A549 (cell line): ENCODE measurements around the gene TRIM37. TPM values are rescaled to one million over a fixed set of nuclear protein-coding genes. Genes with fewer than 3 reads are reported as not detected.

Experiments used
- ATAC-seq, 2 experiments: fragments of 200-7000 bp in 1 of 2; fragments of >200 bp in 1 of 2; cut with Nextera tagmentation in 1 of 2; cut with Tn5 transposase in 1 of 2; 3 replicates each; pipeline versions ENCODE4 v1.8.0 to v1.9.1; 2018 to 2020; ENCODE audit warnings: mild to moderate bottlenecking in 1 of 2, moderate library complexity in 1 of 2
- CTCF ChIA-PET: fragments of 300-600 bp; sonication (Branson Sonifier 250); formaldehyde crosslinking; extraction: SDS; loops from one replicate; lab custom pipeline; 2021; ENCODE audit warnings: antibody characterized with exemption, inconsistent platforms; lab: Yijun Ruan, JAX
- POLR2A ChIA-PET: fragments of 350-600 bp; formaldehyde crosslinking; extraction: SDS; loops from one replicate; lab custom pipeline; 2021; ENCODE audit warnings: antibody characterized with exemption, inconsistent platforms; lab: Yijun Ruan, JAX
- DNase-seq, 2 experiments: peaks; one replicate each; pipeline versions ENCODE4 v3.0.0 to v3.0.0-alpha.2; 2011 to 2016; ENCODE audit warnings: low read depth in 1 of 2, low spot score in 1 of 2
- FAIRE-seq: peaks from 2 replicates; lab custom pipeline; 2011; peaks lifted over from hg19 to GRCh38; lab: Jason Lieb, UNC
- H3K27ac ChIP-seq, 2 experiments: fragments of >200 bp; sonication (Bioruptor Twin); formaldehyde crosslinking; 3 replicates each; pipeline ENCODE4 v1.5.1; 2016 to 2017
- H3K4me1 ChIP-seq: fragments of >200 bp; sonication (Bioruptor Twin); formaldehyde crosslinking; 3 replicates; pipeline ENCODE4 v1.6.1; 2016
- H3K4me2 ChIP-seq: fragments of >200 bp; sonication (Bioruptor Twin); formaldehyde crosslinking; 3 replicates; pipeline ENCODE4 v1.6.1; 2016
- H3K4me3 ChIP-seq: fragments of >200 bp; sonication (Bioruptor Twin); formaldehyde crosslinking; 3 replicates; pipeline ENCODE4 v1.5.1; 2016
- H3K9me3 ChIP-seq: fragments of >200 bp; sonication (Bioruptor Twin); formaldehyde crosslinking; 3 replicates; pipeline ENCODE4 v1.6.1; 2016
- CBX2 ChIP-seq: fragments of 200-600 bp; sonication (generic); IDR thresholded peaks from 2 replicates; pipeline ENCODE4 v1.6.1; 2016; ENCODE audit warnings: low read depth, mild to moderate bottlenecking, borderline replicate concordance
- CHD2 ChIP-seq: fragments of 150-350 bp; IDR thresholded peaks from 2 replicates; pipeline ENCODE4 v1.6.1; 2014; ENCODE audit warnings: low read length; ENCODE audit not compliant: partially characterized antibody
- E2F6 ChIP-seq: IDR thresholded peaks from 2 replicates; pipeline ENCODE4 v1.6.1; 2012; ENCODE audit warnings: low read depth, borderline replicate concordance
- EHF ChIP-seq: fragments of 250-450 bp; sonication (Bioruptor Pico); IDR thresholded peaks from 2 replicates; pipeline ENCODE4 v1.5.0; 2020; ENCODE audit warnings: mild to moderate bottlenecking
- ELK1 ChIP-seq: fragments of 150-350 bp; IDR thresholded peaks from 2 replicates; pipeline ENCODE4 v1.6.1; 2014; ENCODE audit warnings: low read depth, mild to moderate bottlenecking, low read length
- ESRRA ChIP-seq: fragments of 150-350 bp; IDR thresholded peaks from 2 replicates; pipeline ENCODE4 v1.6.1; 2014; ENCODE audit warnings: mild to moderate bottlenecking, low read length, borderline replicate concordance
- HDAC2 ChIP-seq: fragments of 200-600 bp; sonication (generic); IDR thresholded peaks from 2 replicates; pipeline ENCODE4 v1.6.1; 2016
- HEYL ChIP-seq: fragments of 250-450 bp; sonication (Bioruptor Pico); IDR thresholded peaks from 2 replicates; pipeline ENCODE4 v1.8.0; 2021; ENCODE audit warnings: mild to moderate bottlenecking, moderate library complexity
- HMGXB4 ChIP-seq: fragments of 250-450 bp; sonication (Bioruptor Pico); IDR thresholded peaks from 2 replicates; pipeline ENCODE4 v1.5.0; 2021; ENCODE audit warnings: mild to moderate bottlenecking, moderate library complexity, borderline replicate concordance
- HOXA7 ChIP-seq: fragments of 250-450 bp; sonication (Bioruptor Pico); IDR thresholded peaks from 2 replicates; pipeline ENCODE4 v1.5.0; 2020; ENCODE audit warnings: mild to moderate bottlenecking, moderate library complexity
- HOXB5 ChIP-seq: fragments of 250-450 bp; sonication (Bioruptor Pico); IDR thresholded peaks from 2 replicates; pipeline ENCODE4 v1.5.0; 2020; ENCODE audit warnings: mild to moderate bottlenecking, moderate library complexity
- MAX ChIP-seq: IDR thresholded peaks from 2 replicates; pipeline ENCODE4 v1.6.1; 2012
- NFE2L2 ChIP-seq: fragments of 150-350 bp; conservative IDR thresholded peaks from 2 replicates; pipeline ENCODE4 v1.6.1; 2014; ENCODE audit warnings: low read length
- NR3C1 ChIP-seq: fragments of >200 bp; sonication (Bioruptor Twin); formaldehyde crosslinking; IDR thresholded peaks from 3 replicates; pipeline ENCODE4 v1.6.1; 2017
- PBX3 ChIP-seq: IDR thresholded peaks from 2 replicates; pipeline ENCODE4 v1.6.1; 2012
- PHF8 ChIP-seq: fragments of 200-600 bp; sonication (generic); IDR thresholded peaks from 2 replicates; pipeline ENCODE4 v1.6.1; 2016; ENCODE audit warnings: low read depth, mild to moderate bottlenecking, antibody characterized with exemption, moderate library complexity, borderline replicate concordance
- RARB ChIP-seq: fragments of 250-450 bp; sonication (Bioruptor Pico); IDR thresholded peaks from 2 replicates; pipeline ENCODE4 v1.8.0; 2021; ENCODE audit warnings: mild to moderate bottlenecking, moderate library complexity
- RCOR1 ChIP-seq: fragments of 150-350 bp; IDR thresholded peaks from 2 replicates; pipeline ENCODE4 v1.6.1; 2014; ENCODE audit warnings: antibody characterized with exemption, low read length, low read depth
- REST ChIP-seq: fragments of 200-600 bp; sonication (generic); IDR thresholded peaks from 2 replicates; pipeline ENCODE4 v1.6.1; 2016; ENCODE audit warnings: antibody characterized with exemption, mild to moderate bottlenecking, moderate library complexity
- RFX5 ChIP-seq: fragments of 450-650 bp; IDR thresholded peaks from 2 replicates; pipeline ENCODE4 v1.7.1; 2014; ENCODE audit warnings: antibody characterized with exemption, mild to moderate bottlenecking, moderate library complexity
- RNF2 ChIP-seq: fragments of 200-600 bp; sonication (generic); IDR thresholded peaks from 2 replicates; pipeline ENCODE4 v1.6.1; 2016; ENCODE audit warnings: low read depth, mild to moderate bottlenecking, antibody characterized with exemption, moderate library complexity, borderline replicate concordance
- SREBF2 ChIP-seq: fragments of 450-650 bp; IDR thresholded peaks from 2 replicates; pipeline ENCODE4 v1.6.1; 2014; ENCODE audit warnings: mild to moderate bottlenecking, moderate library complexity
- TP53 ChIP-seq: fragments of 250-450 bp; sonication (Bioruptor Pico); IDR thresholded peaks from 2 replicates; pipeline ENCODE4 v1.5.0; 2021; ENCODE audit warnings: mild to moderate bottlenecking, moderate library complexity
- USF2 ChIP-seq: fragments of 450-650 bp; IDR thresholded peaks from 2 replicates; pipeline ENCODE4 v1.6.1; 2014; ENCODE audit warnings: antibody characterized with exemption
- ZNF302 ChIP-seq: fragments of 250-450 bp; sonication (Bioruptor Pico); IDR thresholded peaks from 2 replicates; pipeline ENCODE4 v1.9.0; 2021; ENCODE audit warnings: inconsistent platforms, mild to moderate bottlenecking, moderate library complexity
- ZSCAN20 ChIP-seq: fragments of 250-450 bp; sonication (Bioruptor Pico); IDR thresholded peaks from 2 replicates; pipeline ENCODE4 v1.8.0; 2022; ENCODE audit warnings: mild to moderate bottlenecking, moderate library complexity
- WGBS: methylation state at CpG from one replicate; pipeline ENCODE4 v1.1.6; 2017; ENCODE audit errors: missing lambda C conversion rate; 5-methylcytosine and 5-hydroxymethylcytosine counted together
- polyA plus RNA-seq, 4 experiments: library from polyadenylated mRNA; depleted of rRNA in 3 of 4; stranded (reverse); fragments of >200 nt; fragmentation: RNase III in 1 of 4; extraction: RNeasy Plus Mini Kit Qiagen cat#74134 plus additional on column Dnase treatment in 1 of 4; gene quantifications; 2 replicates in 3 of 4; 3 replicates in 1 of 4; pipeline ENCODE4 v1.2.3, GENCODE V29; 2011 to 2017

TRIM37 gene
- polyA plus RNA-seq, 2 of the 4 experiments (the other 2 are of a cell fraction): 29.4 to 56.3 TPM

GRCh38 chr17:59037960-59038359, 68.7 kb downstream of the TRIM37 start:
- POLR2A ChIA-PET: interaction anchor here (0.6 kb wide), 1 partner anchor 1250 kb away, joined by 3 read pairs; no protein-coding TSS in a partner anchor
- H3K4me2 ChIP-seq: no peak overlapping the region
- H3K4me1 ChIP-seq: no peaks in the 10 kb centered on the region
- H3K27ac ChIP-seq: no peak overlapping the region
- no peak overlapping the region for H3K4me3 ChIP-seq
- no peaks in the 10 kb centered on the region for H3K9me3 ChIP-seq
- TF ChIP-seq EHF (CRISPR knock-in tag): no peak
- no peak for TF ChIP-seq NFE2L2
- TF ChIP-seq SREBF2: no peak
- TF ChIP-seq PHF8: no peak
- no peak for TF ChIP-seq USF2
- TF ChIP-seq PBX3: no peak
- no peak for TF ChIP-seq E2F6
- no peak for TF ChIP-seq HOXB5 (CRISPR knock-in tag)
- no peak for TF ChIP-seq HMGXB4 (CRISPR knock-in tag)
- TF ChIP-seq ZNF302 (CRISPR knock-in tag): no peak
- no peak for TF ChIP-seq ESRRA
- no peak for TF ChIP-seq MAX
- TF ChIP-seq HDAC2: no peak
- no peak for TF ChIP-seq NR3C1
- peak; percentile 51 for FAIRE-seq
- CTCF ChIA-PET: interaction anchor here (0.6 kb wide), 1 partner anchor 363 kb away, joined by 3 read pairs; no protein-coding TSS in a partner anchor
- no peak for ATAC-seq
- DNase-seq: no peak

- H3K4me3 ChIP-seq: no peak overlapping the region
- no peak for ATAC-seq
- POLR2A ChIA-PET: no interaction called here
- no peak for DNase-seq
- H3K27ac ChIP-seq: no peak overlapping the region
- no peak overlapping the region for H3K4me2 ChIP-seq
- H3K9me3 ChIP-seq: no peaks in the 10 kb centered on the region
- no peak for TF ChIP-seq RFX5
- no peak for TF ChIP-seq HEYL (CRISPR knock-in tag)
- no peak for TF ChIP-seq RCOR1
- no peak for TF ChIP-seq ESRRA
- no peak for TF ChIP-seq TP53 (CRISPR knock-in tag)
- TF ChIP-seq RNF2: no peak
- TF ChIP-seq ELK1: no peak
- TF ChIP-seq HMGXB4 (CRISPR knock-in tag): no peak
- no peak for TF ChIP-seq CBX2
- TF ChIP-seq CHD2: no peak
- no peak for TF ChIP-seq HOXA7 (CRISPR knock-in tag)
- TF ChIP-seq REST: no peak
- no peak for TF ChIP-seq RARB (CRISPR knock-in tag)
- no peak for TF ChIP-seq ZSCAN20
- H3K4me1 ChIP-seq: peaks cover 13% of the 10 kb centered on the region
- CTCF ChIA-PET: interaction anchor here (1.4 kb wide), 1 partner anchor 21 kb away, joined by 4 read pairs; no protein-coding TSS in a partner anchor
- WGBS: 94% methylated on average over 1 of the region's 1 CpG
- peak; percentile 18 for FAIRE-seq
Observed at GRCh38 chr17:59030811-59031210, 75.9 kb downstream of the TRIM37 start.
